Stimulated activated CD4-positive, alpha-beta T cell treated with anti-CD3 and anti-CD28 coated beads, Interleukin-4, amount 100 ng/mL, for 4 hours (primary cell): ENCODE results near the gene ZNF346.
"Not testable (repeated sequence)": the region's sequence is repeated elsewhere in the genome, so short reads cannot be mapped to it uniquely, and the experiment has no call there.

Source experiments
- DNase-seq, 2 experiments: peaks; one replicate each; pipeline ENCODE4 v3.0.0-alpha.2; 2020

Gene ZNF346

GRCh38 chr5:177010153-177010552 lies 12.3 kb upstream of the ZNF346 start:
- DNase-seq = no peak

- DNase-seq = no peak
Measured at GRCh38 chr5:177015156-177015555, 7.3 kb upstream of the ZNF346 start.

- DNase-seq = no peak
Measured at GRCh38 chr5:177018341-177018740, 4.2 kb upstream of the ZNF346 start.

- DNase-seq = no peak
Measured at GRCh38 chr5:177020033-177020432, 2.5 kb upstream of the ZNF346 start.

- no peak for DNase-seq
Measured at GRCh38 chr5:177023303-177023664, 788 bp downstream of the ZNF346 start.

- DNase-seq = no peak
Measured at GRCh38 chr5:177024559-177024958, 2.1 kb downstream of the ZNF346 start.

- no peak for DNase-seq
Measured at GRCh38 chr5:177025101-177025601, 2.7 kb downstream of the ZNF346 start.

GRCh38 chr5:177027665-177028064 lies 5.2 kb downstream of the ZNF346 start:
- no peak for DNase-seq

GRCh38 chr5:177029498-177029897 lies 7.0 kb downstream of the ZNF346 start:
- DNase-seq = no peak

- DNase-seq = no peak
Measured at GRCh38 chr5:177035976-177036375, 13.5 kb downstream of the ZNF346 start.

- DNase-seq = no peak
Measured at GRCh38 chr5:177036443-177036842, 13.9 kb downstream of the ZNF346 start.

GRCh38 chr5:177036921-177037320 lies 14.4 kb downstream of the ZNF346 start:
- DNase-seq = no peak

GRCh38 chr5:177040814-177041420 lies 18.4 kb downstream of the ZNF346 start:
- DNase-seq = no peak

GRCh38 chr5:177041936-177042335 lies 19.4 kb downstream of the ZNF346 start:
- DNase-seq = no peak

- DNase-seq = no peak
Measured at GRCh38 chr5:177043114-177043513, 20.6 kb downstream of the ZNF346 start.

GRCh38 chr5:177043958-177044357 lies 21.5 kb downstream of the ZNF346 start:
- no peak for DNase-seq

GRCh38 chr5:177044641-177045040 lies 22.1 kb downstream of the ZNF346 start:
- no peak for DNase-seq

GRCh38 chr5:177045631-177046030 lies 23.1 kb downstream of the ZNF346 start:
- no peak for DNase-seq

- not testable (repeated sequence) for DNase-seq
Measured at GRCh38 chr5:177048531-177048930, 26.0 kb downstream of the ZNF346 start.

GRCh38 chr5:177049285-177049684 lies 26.8 kb downstream of the ZNF346 start:
- no peak for DNase-seq

GRCh38 chr5:177064500-177065277 lies 42.2 kb downstream of the ZNF346 start:
- no peak for DNase-seq

GRCh38 chr5:177065491-177065890 lies 43.0 kb downstream of the ZNF346 start:
- no peak for DNase-seq

GRCh38 chr5:177066224-177066623 lies 43.7 kb downstream of the ZNF346 start:
- no peak for DNase-seq

- no peak for DNase-seq
Measured at GRCh38 chr5:177067503-177067902, 45.0 kb downstream of the ZNF346 start.
